ENCODE data around the gene ANTXR1.

Gene ANTXR1

GRCh38 chr2:69013142-69013839 is at the start of gene ANTXR1:
ANTXR1 (plus strand) TSS chr2:69013179; CDS start chr2:69013500, 321 bp downstream.
- DNase-seq (ENCODE audit: low spot score): no peak

- DNase-seq (ENCODE audit: low spot score): no peak
Measured at GRCh38 chr2:68964282-68964681, 48.7 kb upstream of the ANTXR1 start.

GRCh38 chr2:68968221-68968620 is 44.8 kb upstream of the ANTXR1 start:
- no peak for DNase-seq (ENCODE audit: low spot score)

- no peak for DNase-seq (ENCODE audit: low spot score)
Measured at GRCh38 chr2:68969736-68970490, 43.1 kb upstream of the ANTXR1 start.

GRCh38 chr2:68970566-68971265 is 42.3 kb upstream of the ANTXR1 start:
- no peak for DNase-seq (ENCODE audit: low spot score)

- DNase-seq (ENCODE audit: low spot score): no peak
Measured at GRCh38 chr2:68971591-68972231, 41.3 kb upstream of the ANTXR1 start.

GRCh38 chr2:68974251-68974650 is 38.7 kb upstream of the ANTXR1 start, which contains the start of gene GKN1:
GKN1 (plus strand) TSS chr2:68974636; CDS start chr2:68974678, 42 bp downstream.
- no peak for DNase-seq (ENCODE audit: low spot score)

- no peak for DNase-seq (ENCODE audit: low spot score)
Measured at GRCh38 chr2:68974946-68975665, 37.9 kb upstream of the ANTXR1 start.

GRCh38 chr2:68975844-68976243 is 37.1 kb upstream of the ANTXR1 start:
- no peak for DNase-seq (ENCODE audit: low spot score)

- no peak for DNase-seq (ENCODE audit: low spot score)
Measured at GRCh38 chr2:68977453-68977852, 35.5 kb upstream of the ANTXR1 start.

- DNase-seq (ENCODE audit: low spot score): no peak
Measured at GRCh38 chr2:68978098-68978497, 34.9 kb upstream of the ANTXR1 start.

- DNase-seq (ENCODE audit: low spot score): no peak
Measured at GRCh38 chr2:68980956-68981355, 32.0 kb upstream of the ANTXR1 start.

GRCh38 chr2:68987021-68987503 is 25.9 kb upstream of the ANTXR1 start:
- DNase-seq (ENCODE audit: low spot score): no peak

- no peak for DNase-seq (ENCODE audit: low spot score)
Measured at GRCh38 chr2:68989035-68989434, 23.9 kb upstream of the ANTXR1 start.

GRCh38 chr2:68992341-68992740 is 20.6 kb upstream of the ANTXR1 start:
- no peak for DNase-seq (ENCODE audit: low spot score)

- no peak for DNase-seq (ENCODE audit: low spot score)
Measured at GRCh38 chr2:68992933-68993332, 20.0 kb upstream of the ANTXR1 start.

GRCh38 chr2:68993660-68994059 is 19.3 kb upstream of the ANTXR1 start:
- DNase-seq (ENCODE audit: low spot score): no peak

GRCh38 chr2:68994864-68995263 is 18.1 kb upstream of the ANTXR1 start:
- DNase-seq (ENCODE audit: low spot score): no peak

GRCh38 chr2:68995916-68996315 is 17.1 kb upstream of the ANTXR1 start:
- DNase-seq (ENCODE audit: low spot score): no peak

- DNase-seq (ENCODE audit: low spot score): no peak
Measured at GRCh38 chr2:68997401-68997800, 15.6 kb upstream of the ANTXR1 start.

GRCh38 chr2:69001879-69002278 is 11.1 kb upstream of the ANTXR1 start:
- no peak for DNase-seq (ENCODE audit: low spot score)

GRCh38 chr2:69003731-69004130 is 9.2 kb upstream of the ANTXR1 start:
- no peak for DNase-seq (ENCODE audit: low spot score)
